Measurements from ENCODE around the gene TRABD. TPM values are rescaled to one million over a fixed set of nuclear protein-coding genes. Genes with fewer than 3 reads are reported as not detected.

TRABD gene
- total RNA-seq, 1 experiment from 2014 or later, result 55.7 TPM

DNA sequence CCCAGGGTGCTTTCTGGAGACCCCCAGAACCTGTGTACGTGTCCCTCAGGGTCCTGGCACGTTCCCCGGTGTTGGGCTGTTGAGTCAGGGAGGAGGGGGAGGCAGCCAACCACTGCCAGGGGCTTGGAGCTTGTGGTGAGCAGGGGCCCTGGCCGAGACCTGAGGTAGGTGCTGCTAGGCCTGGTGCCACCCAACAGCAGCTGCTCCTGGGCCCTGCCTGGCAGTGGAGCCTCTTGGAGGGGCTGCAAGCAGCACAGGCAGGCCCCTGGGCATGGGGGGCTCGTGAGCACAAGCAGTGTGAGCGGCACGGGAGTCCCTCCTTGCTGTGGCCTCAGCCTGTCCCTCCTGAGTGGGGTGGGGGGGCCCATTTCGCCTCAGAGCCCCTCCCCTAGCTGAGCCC lies 7.9 kb downstream of the TRABD start:
- H3K4me1 ChIP-seq (ENCODE audit: control insufficient read depth, insufficient read depth, low read length), result peaks cover 27% of the 10 kb centered on the region
- H3K36me3 ChIP-seq (ENCODE audit: control insufficient read depth, insufficient read depth, low read length), result no peaks in the 10 kb centered on the region
- no peaks in the 10 kb centered on the region for H3K27me3 ChIP-seq (ENCODE audit: control insufficient read depth, insufficient read depth, low read length)
- no TSS peak for BruUV-seq (replicated peaks)
- no peak overlapping the region for H3K27ac ChIP-seq (ENCODE audit: low read length)
- in situ Hi-C loops (cut with HindIII; ENCODE audit: low pct_unique_long_range_greater_than_20kb, low sequenced_read_pairs) (no loop called here), intact Hi-C loops (cut with micrococcal nuclease; ENCODE audit: unreplicated experiment) (loop anchor here (5.0 kb wide), 1 partner anchor 46 kb away; no protein-coding TSS in a partner anchor)
- H3K9me3 ChIP-seq (ENCODE audit: control insufficient read depth, insufficient read depth, low read depth, low read length), result no peaks in the 10 kb centered on the region
- DNase-seq (ENCODE audit: low read depth, low spot score), result no peak
- H3K4me3 ChIP-seq (ENCODE audit: low read depth in 2 of 2, low read length in 2 of 2), result no peak overlapping the region
- CTCF ChIA-PET, result no interaction called here
- no peak for ATAC-seq
- TF ChIP-seq POLR2AphosphoS5 (IDR thresholded peaks at IDR 0.05; ENCODE audit: low read depth, low read length), result no peak
- TF ChIP-seq, protein P1, sequence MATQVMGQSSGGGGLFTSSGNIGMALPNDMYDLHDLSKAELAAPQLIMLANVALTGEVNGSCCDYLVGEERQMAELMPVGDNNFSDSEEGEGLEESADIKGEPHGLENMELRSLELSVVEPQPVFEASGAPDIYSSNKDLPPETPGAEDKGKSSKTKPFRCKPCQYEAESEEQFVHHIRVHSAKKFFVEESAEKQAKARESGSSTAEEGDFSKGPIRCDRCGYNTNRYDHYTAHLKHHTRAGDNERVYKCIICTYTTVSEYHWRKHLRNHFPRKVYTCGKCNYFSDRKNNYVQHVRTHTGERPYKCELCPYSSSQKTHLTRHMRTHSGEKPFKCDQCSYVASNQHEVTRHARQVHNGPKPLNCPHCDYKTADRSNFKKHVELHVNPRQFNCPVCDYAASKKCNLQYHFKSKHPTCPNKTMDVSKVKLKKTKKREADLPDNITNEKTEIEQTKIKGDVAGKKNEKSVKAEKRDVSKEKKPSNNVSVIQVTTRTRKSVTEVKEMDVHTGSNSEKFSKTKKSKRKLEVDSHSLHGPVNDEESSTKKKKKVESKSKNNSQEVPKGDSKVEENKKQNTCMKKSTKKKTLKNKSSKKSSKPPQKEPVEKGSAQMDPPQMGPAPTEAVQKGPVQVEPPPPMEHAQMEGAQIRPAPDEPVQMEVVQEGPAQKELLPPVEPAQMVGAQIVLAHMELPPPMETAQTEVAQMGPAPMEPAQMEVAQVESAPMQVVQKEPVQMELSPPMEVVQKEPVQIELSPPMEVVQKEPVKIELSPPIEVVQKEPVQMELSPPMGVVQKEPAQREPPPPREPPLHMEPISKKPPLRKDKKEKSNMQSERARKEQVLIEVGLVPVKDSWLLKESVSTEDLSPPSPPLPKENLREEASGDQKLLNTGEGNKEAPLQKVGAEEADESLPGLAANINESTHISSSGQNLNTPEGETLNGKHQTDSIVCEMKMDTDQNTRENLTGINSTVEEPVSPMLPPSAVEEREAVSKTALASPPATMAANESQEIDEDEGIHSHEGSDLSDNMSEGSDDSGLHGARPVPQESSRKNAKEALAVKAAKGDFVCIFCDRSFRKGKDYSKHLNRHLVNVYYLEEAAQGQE (IDR thresholded peaks at IDR 0.05; ENCODE audit: insufficient read depth in 1 of 2, low read depth in 2 of 2, low read length in 1 of 2), result no peak
- POLR2A ChIA-PET, result no interaction called here

DNA sequence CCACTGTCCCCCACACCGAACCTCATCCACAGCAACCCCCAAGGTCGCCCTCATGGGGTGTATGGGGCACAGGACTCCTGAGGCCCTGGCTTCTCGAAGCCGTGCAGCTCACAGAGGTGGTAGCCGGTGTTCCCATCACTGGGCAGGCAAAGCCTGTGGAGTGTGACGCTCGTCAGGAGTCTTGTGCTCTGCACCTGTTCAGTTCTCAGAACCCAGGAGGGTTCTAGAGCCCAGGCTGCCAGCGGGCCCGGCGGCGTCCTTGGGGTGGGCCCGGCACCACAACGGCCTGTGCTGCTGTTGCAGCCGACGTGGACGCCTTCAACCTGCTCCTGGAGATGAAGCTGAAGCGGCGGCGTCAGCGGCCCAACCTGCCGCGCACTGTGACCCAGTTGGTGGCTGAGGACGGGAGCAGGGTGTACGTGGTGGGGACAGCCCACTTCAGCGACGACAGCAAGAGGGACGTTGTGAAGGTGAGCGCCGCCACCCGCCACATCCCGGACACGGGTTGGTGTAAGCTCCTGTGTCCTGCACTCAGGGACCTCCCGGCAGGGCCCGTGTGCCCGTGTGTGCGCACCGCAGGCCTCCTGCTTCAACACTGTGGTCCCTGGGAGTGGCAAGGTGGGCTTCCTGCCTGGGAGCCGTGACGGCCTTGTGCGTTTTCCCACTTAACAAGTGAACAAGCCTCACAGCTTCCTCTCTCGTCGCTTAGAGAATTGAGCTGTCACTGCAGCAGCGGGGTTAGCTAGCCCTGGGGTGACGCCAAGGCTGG lies 8.5 kb downstream of the TRABD start:
- no peak for ATAC-seq
- ChIA-PET CTCF (no interaction called here), POLR2A (no interaction called here)
- Histone ChIP-seq H3K4me1 (ENCODE audit: control insufficient read depth, insufficient read depth, low read length) (peaks cover 22% of the 10 kb centered on the region), H3K9me3 (ENCODE audit: control insufficient read depth, insufficient read depth, low read depth, low read length) (no peaks in the 10 kb centered on the region), H3K36me3 (ENCODE audit: control insufficient read depth, insufficient read depth, low read length) (no peaks in the 10 kb centered on the region), H3K4me3 (ENCODE audit: low read depth in 2 of 2, low read length in 2 of 2) (no peak overlapping the region), H3K27ac (ENCODE audit: low read length) (no peak overlapping the region), H3K27me3 (ENCODE audit: control insufficient read depth, insufficient read depth, low read length) (no peaks in the 10 kb centered on the region)
- in situ Hi-C loops (cut with HindIII; ENCODE audit: low pct_unique_long_range_greater_than_20kb, low sequenced_read_pairs) (no loop called here), intact Hi-C loops (cut with micrococcal nuclease; ENCODE audit: unreplicated experiment) (loop anchor here (5.0 kb wide), 1 partner anchor 47 kb away; no protein-coding TSS in a partner anchor)
- no peak for DNase-seq (ENCODE audit: low read depth, low spot score)
- no TSS peak for BruUV-seq (replicated peaks)
- TF ChIP-seq, protein P1 (IDR thresholded peaks at IDR 0.05; ENCODE audit: insufficient read depth in 1 of 2, low read depth in 2 of 2, low read length in 1 of 2), result no peak
- TF ChIP-seq SIN3A (IDR thresholded peaks at IDR 0.05; ENCODE audit: borderline replicate concordance, insufficient read depth, low read depth, low read length) (no peak), TCF7L2 (IDR thresholded peaks at IDR 0.05; ENCODE audit: low read depth, low read length) (no peak), POLR2AphosphoS5 (IDR thresholded peaks at IDR 0.05; ENCODE audit: low read depth, low read length) (no peak)
- TF ChIP-seq, protein P2, sequence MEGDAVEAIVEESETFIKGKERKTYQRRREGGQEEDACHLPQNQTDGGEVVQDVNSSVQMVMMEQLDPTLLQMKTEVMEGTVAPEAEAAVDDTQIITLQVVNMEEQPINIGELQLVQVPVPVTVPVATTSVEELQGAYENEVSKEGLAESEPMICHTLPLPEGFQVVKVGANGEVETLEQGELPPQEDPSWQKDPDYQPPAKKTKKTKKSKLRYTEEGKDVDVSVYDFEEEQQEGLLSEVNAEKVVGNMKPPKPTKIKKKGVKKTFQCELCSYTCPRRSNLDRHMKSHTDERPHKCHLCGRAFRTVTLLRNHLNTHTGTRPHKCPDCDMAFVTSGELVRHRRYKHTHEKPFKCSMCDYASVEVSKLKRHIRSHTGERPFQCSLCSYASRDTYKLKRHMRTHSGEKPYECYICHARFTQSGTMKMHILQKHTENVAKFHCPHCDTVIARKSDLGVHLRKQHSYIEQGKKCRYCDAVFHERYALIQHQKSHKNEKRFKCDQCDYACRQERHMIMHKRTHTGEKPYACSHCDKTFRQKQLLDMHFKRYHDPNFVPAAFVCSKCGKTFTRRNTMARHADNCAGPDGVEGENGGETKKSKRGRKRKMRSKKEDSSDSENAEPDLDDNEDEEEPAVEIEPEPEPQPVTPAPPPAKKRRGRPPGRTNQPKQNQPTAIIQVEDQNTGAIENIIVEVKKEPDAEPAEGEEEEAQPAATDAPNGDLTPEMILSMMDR (IDR thresholded peaks at IDR 0.05), result no peak
